ENCODE measurements around the gene ULBP1. TPM values are rescaled to one million over a fixed set of nuclear protein-coding genes. Genes with fewer than 3 reads are reported as not detected.

The ULBP1 gene
- total RNA-seq, 1 experiment from 2014 or later = not detected

GRCh38 chr6:149922642-149923326 is 41.0 kb upstream of the ULBP1 start, which contains the start of gene RAET1G:
TSS of gene RAET1G (minus strand) at chr6:149923121. CDS start at chr6:149923010, 111 bp downstream.
- BruUV-seq (replicated peaks) = no TSS peak
- no peaks in the 10 kb centered on the region for H3K36me3 Mint-ChIP-seq (ENCODE audit: insufficient read depth, unreplicated experiment)
- TF ChIP-seq, protein P1, sequence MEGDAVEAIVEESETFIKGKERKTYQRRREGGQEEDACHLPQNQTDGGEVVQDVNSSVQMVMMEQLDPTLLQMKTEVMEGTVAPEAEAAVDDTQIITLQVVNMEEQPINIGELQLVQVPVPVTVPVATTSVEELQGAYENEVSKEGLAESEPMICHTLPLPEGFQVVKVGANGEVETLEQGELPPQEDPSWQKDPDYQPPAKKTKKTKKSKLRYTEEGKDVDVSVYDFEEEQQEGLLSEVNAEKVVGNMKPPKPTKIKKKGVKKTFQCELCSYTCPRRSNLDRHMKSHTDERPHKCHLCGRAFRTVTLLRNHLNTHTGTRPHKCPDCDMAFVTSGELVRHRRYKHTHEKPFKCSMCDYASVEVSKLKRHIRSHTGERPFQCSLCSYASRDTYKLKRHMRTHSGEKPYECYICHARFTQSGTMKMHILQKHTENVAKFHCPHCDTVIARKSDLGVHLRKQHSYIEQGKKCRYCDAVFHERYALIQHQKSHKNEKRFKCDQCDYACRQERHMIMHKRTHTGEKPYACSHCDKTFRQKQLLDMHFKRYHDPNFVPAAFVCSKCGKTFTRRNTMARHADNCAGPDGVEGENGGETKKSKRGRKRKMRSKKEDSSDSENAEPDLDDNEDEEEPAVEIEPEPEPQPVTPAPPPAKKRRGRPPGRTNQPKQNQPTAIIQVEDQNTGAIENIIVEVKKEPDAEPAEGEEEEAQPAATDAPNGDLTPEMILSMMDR (IDR thresholded peaks at IDR 0.05; ENCODE audit: unreplicated experiment) = no peak

DNA sequence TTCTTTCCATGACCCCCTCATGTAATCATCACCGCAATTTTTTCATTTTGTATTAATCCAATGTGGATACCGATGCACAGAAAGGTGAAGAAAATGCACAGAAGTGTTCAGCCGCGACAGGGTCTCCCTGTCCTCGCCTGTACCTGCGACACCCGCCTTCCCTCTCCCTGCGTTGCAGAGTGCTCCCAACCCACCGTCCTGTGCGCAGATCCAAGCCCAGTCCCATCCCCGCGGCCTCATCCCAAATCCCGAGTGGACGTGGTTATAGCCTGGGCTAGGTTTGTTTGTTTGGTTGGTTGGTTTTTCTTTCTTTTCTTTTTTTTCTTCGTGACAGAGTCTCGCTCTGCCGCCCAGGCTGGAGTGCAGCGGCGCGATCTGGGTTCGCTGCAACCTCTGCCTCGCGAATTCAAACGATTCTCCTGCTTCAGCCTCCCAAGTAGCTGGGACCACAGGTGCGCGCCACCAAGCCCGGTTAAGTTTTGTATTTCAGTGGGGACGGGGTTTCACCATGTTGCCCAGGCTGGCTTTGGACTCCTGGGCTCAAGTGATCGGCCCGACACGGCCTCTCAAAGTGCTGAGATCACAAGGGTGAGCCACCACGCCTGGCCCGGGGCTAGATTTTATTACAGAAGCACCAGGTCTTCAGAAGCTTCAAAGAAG is 40.3 kb upstream of the ULBP1 start:
- BruUV-seq (replicated peaks) = no TSS peak
- H3K27me3 Mint-ChIP-seq (ENCODE audit: insufficient read depth, unreplicated experiment) = peaks cover 9% of the 10 kb centered on the region
- intact Hi-C loops (cut with micrococcal nuclease) = loop anchor here (2.0 to 10.0 kb wide), 2 partner anchors 59 to 379 kb away; partner anchors contain the start of genes LRP11 and PPIL4
- CTCF ChIA-PET = interaction anchor here (0.7 to 3.9 kb wide), 13 partner anchors 30 to 106 kb away, joined by 3 to 43 read pairs (median 4); no protein-coding TSS in a partner anchor
- no peak for DNase-seq (ENCODE audit: unreplicated experiment)
- POLR2A ChIA-PET = interaction anchor here (0.5 to 3.4 kb wide), 7 partner anchors 23 to 101 kb away, joined by 3 to 14 read pairs (median 5); no protein-coding TSS in a partner anchor
- H3K4me3 Mint-ChIP-seq (ENCODE audit: unreplicated experiment) = peak overlapping the region; percentile 81
- H3K27ac Mint-ChIP-seq (ENCODE audit: low read depth, unreplicated experiment) = no peak overlapping the region
- H3K4me1 Mint-ChIP-seq (ENCODE audit: insufficient read depth, unreplicated experiment) = peaks cover 19% of the 10 kb centered on the region
- no peaks in the 10 kb centered on the region for H3K9me3 Mint-ChIP-seq (ENCODE audit: unreplicated experiment)
- no peaks in the 10 kb centered on the region for H3K36me3 Mint-ChIP-seq (ENCODE audit: insufficient read depth, unreplicated experiment)
- TF ChIP-seq, protein P1 (IDR thresholded peaks at IDR 0.05; ENCODE audit: unreplicated experiment) = no peak

More at GRCh38 chr6:149922642-149923326, 41.0 kb upstream of the ULBP1 start, which contains the start of gene RAET1G:
- Mint-ChIP-seq H3K27me3 (ENCODE audit: insufficient read depth, unreplicated experiment) (peaks cover 2% of the 10 kb centered on the region), H3K9me3 (ENCODE audit: unreplicated experiment) (no peaks in the 10 kb centered on the region), H3K27ac (ENCODE audit: low read depth, unreplicated experiment) (no peak within 1 kb of the TSS), H3K4me3 (ENCODE audit: unreplicated experiment) (peak within 1 kb of the TSS; percentile 81), H3K4me1 (ENCODE audit: insufficient read depth, unreplicated experiment) (peaks cover 21% of the 10 kb centered on the region)
- POLR2A ChIA-PET = interaction anchor here (0.6 to 3.4 kb wide), 7 partner anchors 22 to 857 kb away, joined by 3 to 14 read pairs (median 3); no protein-coding TSS in a partner anchor
- CTCF ChIA-PET = interaction anchor here (0.6 to 3.9 kb wide), 6 partner anchors 37 to 88 kb away, joined by 3 to 43 read pairs (median 3); no protein-coding TSS in a partner anchor
- intact Hi-C loops (cut with micrococcal nuclease) = loop anchor here (2.0 to 10.0 kb wide), 2 partner anchors 58 to 378 kb away; partner anchors contain the start of genes LRP11 and PPIL4
- peak; percentile 96 for DNase-seq (ENCODE audit: unreplicated experiment)

GRCh38 chr6:149924206-149924932 is 39.4 kb upstream of the ULBP1 start:
- Mint-ChIP-seq H3K9me3 (ENCODE audit: unreplicated experiment) (no peaks in the 10 kb centered on the region), H3K27me3 (ENCODE audit: insufficient read depth, unreplicated experiment) (peaks cover 18% of the 10 kb centered on the region), H3K36me3 (ENCODE audit: insufficient read depth, unreplicated experiment) (no peaks in the 10 kb centered on the region), H3K4me1 (ENCODE audit: insufficient read depth, unreplicated experiment) (peaks cover 19% of the 10 kb centered on the region), H3K4me3 (ENCODE audit: unreplicated experiment) (no peak overlapping the region), H3K27ac (ENCODE audit: low read depth, unreplicated experiment) (no peak overlapping the region)
- DNase-seq (ENCODE audit: unreplicated experiment) = no peak
- intact Hi-C loops (cut with micrococcal nuclease) = loop anchor here (10.0 kb wide), 1 partner anchor 380 kb away; the partner anchor contains the start of gene PPIL4
- POLR2A ChIA-PET = interaction anchor here (0.7 to 3.4 kb wide), 8 partner anchors 24 to 203 kb away, joined by 3 to 14 read pairs (median 4); no protein-coding TSS in a partner anchor
- TF ChIP-seq, protein P1 (IDR thresholded peaks at IDR 0.05; ENCODE audit: unreplicated experiment) = no peak
- CTCF ChIA-PET = interaction anchor here (0.7 to 3.9 kb wide), 19 partner anchors 24 to 483 kb away, joined by 3 to 43 read pairs (median 4); no protein-coding TSS in a partner anchor
- BruUV-seq (replicated peaks) = no TSS peak

All from MCF 10A (cell line).